Measurements from ENCODE around the gene SCN5A.
"Not testable (repeated sequence)": the region's sequence is repeated elsewhere in the genome, so short reads cannot be mapped to it uniquely, and the experiment has no call there.

Gene SCN5A

DNA sequence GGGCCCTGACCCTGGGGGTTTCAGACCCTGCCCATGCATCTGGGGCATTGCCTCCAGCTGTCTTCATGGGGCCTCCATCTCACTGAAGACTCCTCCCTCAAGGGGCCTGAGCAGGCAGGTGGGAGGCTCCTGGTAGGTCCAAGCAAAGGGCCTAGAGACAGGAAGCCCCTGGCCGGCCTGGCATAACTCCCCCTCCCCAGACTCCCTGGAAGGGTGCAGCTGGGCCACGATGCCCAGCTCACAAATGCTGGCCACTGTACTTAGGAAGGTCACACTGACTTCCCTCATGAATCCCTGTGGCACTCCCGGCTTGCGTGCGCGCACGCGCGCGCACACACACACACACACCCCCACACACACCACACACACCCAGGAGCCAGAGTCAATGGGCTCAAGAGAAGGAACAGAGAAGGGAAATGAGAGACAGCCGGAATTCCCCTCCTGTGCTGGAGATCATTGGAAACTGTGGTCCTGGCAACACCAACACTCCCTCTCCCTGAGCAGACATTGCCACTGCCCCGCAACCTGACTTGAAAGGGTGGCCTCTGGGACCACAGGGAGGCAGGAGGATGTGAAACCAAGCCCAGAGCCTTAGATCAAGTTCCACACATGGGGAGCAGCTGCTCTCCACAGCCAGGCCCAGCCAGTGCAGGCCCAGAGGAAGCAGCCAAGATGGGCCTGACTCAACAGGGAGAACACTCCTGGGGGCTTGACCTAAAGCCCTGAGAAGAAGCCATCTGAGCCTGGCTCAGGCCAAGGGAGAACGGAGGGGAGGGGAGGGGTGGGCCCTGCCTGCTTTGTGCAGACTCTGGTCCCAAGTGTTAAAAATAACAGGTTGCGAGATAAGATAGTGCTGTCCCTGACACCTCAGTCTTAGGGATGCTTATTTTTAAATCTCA, 69.7 kb downstream of the SCN5A start:
- peaks cover 14% of the 10 kb centered on the region for H3K4me1 ChIP-seq (ENCODE audit: insufficient read depth, low read length)
- H3K9ac ChIP-seq (ENCODE audit: low read depth, low read length) = no peak overlapping the region
- H3K9me3 ChIP-seq (ENCODE audit: control insufficient read depth, insufficient read depth, low read length) = no peaks in the 10 kb centered on the region
- no peaks in the 10 kb centered on the region for H3K36me3 ChIP-seq (ENCODE audit: insufficient read depth, low read length)

DNA sequence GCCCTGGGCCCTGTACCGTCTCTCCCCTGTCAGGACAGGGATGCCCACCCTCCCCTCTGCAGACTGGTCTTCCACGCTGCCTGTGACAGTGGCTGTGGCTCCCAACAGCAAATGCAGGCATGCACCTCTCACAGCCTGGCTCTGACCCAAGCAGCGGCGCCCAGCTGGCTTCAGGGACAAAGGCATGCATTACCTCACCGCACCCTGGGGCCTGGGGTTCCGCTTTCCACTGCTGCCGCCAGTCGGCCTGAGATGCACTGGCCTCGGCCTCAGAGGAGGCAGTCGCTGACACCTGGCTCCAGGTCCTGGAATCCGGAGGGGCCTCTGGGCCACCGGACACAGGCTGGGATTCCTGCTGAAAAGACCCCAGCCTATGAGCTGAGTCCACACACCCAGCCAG, 70.3 kb downstream of the SCN5A start:
- Histone ChIP-seq H3K9ac (ENCODE audit: low read depth, low read length) (no peak overlapping the region), H3K9me3 (ENCODE audit: control insufficient read depth, insufficient read depth, low read length) (no peaks in the 10 kb centered on the region), H3K36me3 (ENCODE audit: insufficient read depth, low read length) (no peaks in the 10 kb centered on the region), H3K4me1 (ENCODE audit: insufficient read depth, low read length) (peaks cover 14% of the 10 kb centered on the region)

DNA sequence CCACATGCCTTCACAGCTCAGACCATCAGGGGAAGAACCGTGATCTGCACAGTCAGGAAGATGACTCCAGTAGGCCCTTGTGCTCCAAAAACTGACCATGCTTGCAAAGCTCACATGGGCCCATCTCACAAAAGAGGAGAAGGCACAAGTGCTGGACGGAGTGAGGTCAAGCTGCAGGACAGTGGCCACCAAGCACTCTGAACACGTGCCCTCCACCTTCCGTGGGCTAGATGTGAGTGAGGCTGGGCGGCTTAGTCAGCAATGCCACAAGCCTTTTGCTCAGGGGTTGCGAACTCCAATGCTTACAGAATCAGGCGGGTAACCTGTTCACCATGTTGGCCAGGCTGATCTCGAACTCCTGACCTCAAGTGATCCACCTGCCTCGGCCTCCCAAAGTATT, 70.9 kb downstream of the SCN5A start:
- Histone ChIP-seq H3K9ac (ENCODE audit: low read depth, low read length) (no peak overlapping the region), H3K36me3 (ENCODE audit: insufficient read depth, low read length) (no peaks in the 10 kb centered on the region), H3K4me1 (ENCODE audit: insufficient read depth, low read length) (peaks cover 14% of the 10 kb centered on the region), H3K9me3 (ENCODE audit: control insufficient read depth, insufficient read depth, low read length) (no peaks in the 10 kb centered on the region)

DNA sequence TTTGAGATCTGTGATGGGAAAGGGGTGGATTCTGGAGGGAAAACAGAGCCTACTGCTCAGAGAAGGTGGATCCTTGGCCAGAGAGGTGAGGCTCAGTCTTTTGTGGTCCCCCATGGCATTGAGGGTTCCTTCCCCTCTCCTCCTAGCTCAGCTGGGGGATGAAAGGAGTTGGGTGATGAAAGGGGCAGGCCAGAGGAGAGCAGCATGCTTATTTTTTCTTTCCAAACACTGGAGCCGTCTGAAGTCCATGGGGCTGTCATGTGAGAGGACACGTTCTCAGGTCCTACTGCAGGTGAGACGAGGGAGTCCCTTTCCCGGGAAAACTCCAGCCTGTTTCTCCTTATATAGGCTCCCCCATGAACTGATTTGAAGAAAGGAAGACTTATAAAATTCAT, 71.4 kb downstream of the SCN5A start:
- H3K4me1 ChIP-seq (ENCODE audit: insufficient read depth, low read length) = peaks cover 14% of the 10 kb centered on the region

DNA sequence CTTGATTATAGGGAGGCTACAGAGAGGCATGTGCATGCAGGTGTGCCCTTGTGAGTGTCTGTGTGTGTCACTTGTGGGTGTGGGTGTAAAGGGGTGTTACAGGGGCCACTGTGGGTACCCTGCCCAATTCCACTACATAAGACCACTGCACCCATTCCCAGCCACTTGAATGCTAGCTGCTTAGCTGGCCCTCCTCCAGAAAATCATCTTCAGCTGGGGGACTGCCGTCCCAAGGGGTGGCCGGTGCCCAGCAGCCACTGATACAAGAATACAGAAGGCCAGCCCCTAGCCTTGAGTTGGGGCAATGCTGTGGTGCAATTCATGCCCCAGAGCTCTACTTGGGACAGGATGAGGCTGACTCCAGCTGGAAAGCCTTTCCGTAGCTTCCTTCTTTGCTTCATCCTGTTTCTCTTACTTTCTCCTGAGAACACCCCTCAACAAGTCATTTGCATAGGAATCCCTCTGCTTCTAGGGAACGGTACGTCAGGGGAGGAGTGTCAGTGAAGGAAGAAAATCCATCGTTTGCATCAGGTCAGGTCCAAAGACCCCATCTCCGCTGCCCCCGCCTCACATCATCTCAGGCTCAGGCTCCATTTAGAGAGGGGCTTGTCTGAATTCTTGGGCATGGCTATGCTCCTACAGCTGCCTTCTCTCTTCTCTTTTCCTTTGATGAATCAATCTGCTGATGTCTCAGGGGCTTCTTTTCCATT, 72.0 kb downstream of the SCN5A start:
- Histone ChIP-seq H3K4me1 (ENCODE audit: insufficient read depth, low read length) (peaks cover 14% of the 10 kb centered on the region), H3K9me3 (ENCODE audit: control insufficient read depth, insufficient read depth, low read length) (no peaks in the 10 kb centered on the region), H3K9ac (ENCODE audit: low read depth, low read length) (no peak overlapping the region), H3K36me3 (ENCODE audit: insufficient read depth, low read length) (no peaks in the 10 kb centered on the region)

More for the DNA sequence above, 71.4 kb downstream of the SCN5A start:
- Histone ChIP-seq H3K9ac (ENCODE audit: low read depth, low read length) (no peak overlapping the region), H3K36me3 (ENCODE audit: insufficient read depth, low read length) (no peaks in the 10 kb centered on the region), H3K9me3 (ENCODE audit: control insufficient read depth, insufficient read depth, low read length) (no peaks in the 10 kb centered on the region)

DNA sequence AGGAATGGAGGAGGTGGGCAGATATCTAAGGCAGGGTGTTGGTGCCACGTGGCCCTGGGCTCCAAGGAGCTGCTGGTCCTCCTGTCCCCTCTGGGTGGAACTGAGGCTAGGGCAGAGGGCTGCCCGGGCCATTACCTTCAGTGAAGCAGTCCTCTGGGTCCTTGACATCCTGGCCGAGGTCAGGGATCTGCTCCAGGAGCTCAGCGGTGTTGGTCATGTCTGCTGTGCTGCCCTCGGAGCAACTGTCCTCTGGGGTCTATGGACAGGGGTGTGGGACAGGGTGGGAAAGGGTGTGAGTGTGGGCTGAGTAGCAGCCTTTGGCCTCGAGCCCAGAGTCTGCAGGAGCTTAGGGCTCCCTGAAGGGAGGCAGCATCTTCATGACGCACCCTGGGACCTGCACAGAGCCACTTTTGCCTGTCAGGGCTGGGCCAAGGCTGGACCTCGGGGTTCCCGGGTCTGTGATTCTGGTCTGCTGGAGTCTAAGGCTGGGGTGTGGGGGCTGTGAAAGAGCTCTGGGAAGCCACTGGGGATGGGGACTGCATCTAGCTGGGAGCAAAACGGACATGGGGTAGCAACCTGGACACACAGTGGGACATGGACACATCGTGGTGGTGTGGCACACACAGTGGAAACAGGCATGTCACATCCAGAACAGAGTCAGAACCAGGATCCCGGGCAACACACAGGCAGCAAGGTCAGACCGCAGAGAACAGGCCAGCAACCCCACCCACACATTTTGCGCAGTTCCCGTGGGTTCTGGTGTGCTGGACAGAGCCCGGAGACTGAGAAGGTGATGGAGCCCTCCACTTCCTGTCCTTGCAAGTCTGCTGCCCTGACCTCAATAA, 72.7 kb downstream of the SCN5A start:
- Histone ChIP-seq H3K9me3 (ENCODE audit: control insufficient read depth, insufficient read depth, low read length) (no peaks in the 10 kb centered on the region), H3K9ac (ENCODE audit: low read depth, low read length) (no peak overlapping the region), H3K36me3 (ENCODE audit: insufficient read depth, low read length) (no peaks in the 10 kb centered on the region), H3K4me1 (ENCODE audit: insufficient read depth, low read length) (peaks cover 14% of the 10 kb centered on the region)

DNA sequence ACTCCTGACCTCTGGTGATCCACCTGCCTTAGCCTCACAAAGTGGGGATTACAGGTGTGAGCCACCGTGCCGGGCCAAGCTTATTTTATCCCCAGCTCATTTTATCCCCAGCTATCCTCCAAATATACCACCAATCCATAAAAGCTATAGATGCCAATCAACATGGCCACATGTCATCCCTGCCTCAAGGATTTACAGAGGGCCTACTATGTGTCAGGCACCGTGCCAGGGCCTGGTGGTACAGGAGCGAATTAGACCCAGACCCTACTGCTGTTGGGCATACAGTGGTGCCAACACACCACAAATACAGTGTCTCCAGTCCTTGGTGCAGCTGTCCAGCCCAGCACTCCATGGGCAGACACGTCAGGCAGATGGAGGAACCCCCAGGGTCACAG, 73.4 kb downstream of the SCN5A start:
- Histone ChIP-seq H3K9ac (ENCODE audit: low read depth, low read length) (no peak overlapping the region), H3K4me1 (ENCODE audit: insufficient read depth, low read length) (peaks cover 14% of the 10 kb centered on the region), H3K36me3 (ENCODE audit: insufficient read depth, low read length) (no peaks in the 10 kb centered on the region), H3K9me3 (ENCODE audit: control insufficient read depth, insufficient read depth, low read length) (no peaks in the 10 kb centered on the region)

DNA sequence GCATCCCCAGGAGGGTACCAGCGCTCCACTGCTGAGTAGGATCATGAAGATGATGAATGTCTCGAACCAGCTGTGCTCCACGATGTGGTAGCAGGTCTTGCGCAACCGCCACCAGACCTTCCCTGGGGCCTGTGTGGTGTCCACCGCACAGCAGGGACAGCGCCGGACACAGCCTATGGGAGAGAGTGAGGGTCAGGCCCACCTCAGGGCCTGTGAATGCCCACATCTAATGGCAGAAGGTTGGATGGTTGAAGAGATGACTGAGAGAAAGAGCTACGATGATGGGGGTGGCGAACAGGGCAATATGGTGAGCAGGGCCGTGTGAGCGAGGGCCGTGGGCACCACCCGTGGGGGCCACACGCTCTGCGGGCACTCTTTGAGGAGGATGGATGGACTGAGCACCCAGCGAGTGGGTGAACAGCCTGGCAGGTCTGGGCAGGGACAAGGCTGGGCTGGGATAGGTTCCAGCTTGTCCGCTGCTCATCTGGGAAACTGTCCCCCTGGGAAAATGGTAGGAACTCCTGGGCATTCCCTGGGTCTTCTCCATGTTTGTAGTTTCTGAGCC, 74.1 kb downstream of the SCN5A start:
- H3K9me3 ChIP-seq (ENCODE audit: control insufficient read depth, insufficient read depth, low read length) = no peaks in the 10 kb centered on the region
- no peaks in the 10 kb centered on the region for H3K36me3 ChIP-seq (ENCODE audit: insufficient read depth, low read length)
- H3K9ac ChIP-seq (ENCODE audit: low read depth, low read length) = no peak overlapping the region
- peaks cover 14% of the 10 kb centered on the region for H3K4me1 ChIP-seq (ENCODE audit: insufficient read depth, low read length)

DNA sequence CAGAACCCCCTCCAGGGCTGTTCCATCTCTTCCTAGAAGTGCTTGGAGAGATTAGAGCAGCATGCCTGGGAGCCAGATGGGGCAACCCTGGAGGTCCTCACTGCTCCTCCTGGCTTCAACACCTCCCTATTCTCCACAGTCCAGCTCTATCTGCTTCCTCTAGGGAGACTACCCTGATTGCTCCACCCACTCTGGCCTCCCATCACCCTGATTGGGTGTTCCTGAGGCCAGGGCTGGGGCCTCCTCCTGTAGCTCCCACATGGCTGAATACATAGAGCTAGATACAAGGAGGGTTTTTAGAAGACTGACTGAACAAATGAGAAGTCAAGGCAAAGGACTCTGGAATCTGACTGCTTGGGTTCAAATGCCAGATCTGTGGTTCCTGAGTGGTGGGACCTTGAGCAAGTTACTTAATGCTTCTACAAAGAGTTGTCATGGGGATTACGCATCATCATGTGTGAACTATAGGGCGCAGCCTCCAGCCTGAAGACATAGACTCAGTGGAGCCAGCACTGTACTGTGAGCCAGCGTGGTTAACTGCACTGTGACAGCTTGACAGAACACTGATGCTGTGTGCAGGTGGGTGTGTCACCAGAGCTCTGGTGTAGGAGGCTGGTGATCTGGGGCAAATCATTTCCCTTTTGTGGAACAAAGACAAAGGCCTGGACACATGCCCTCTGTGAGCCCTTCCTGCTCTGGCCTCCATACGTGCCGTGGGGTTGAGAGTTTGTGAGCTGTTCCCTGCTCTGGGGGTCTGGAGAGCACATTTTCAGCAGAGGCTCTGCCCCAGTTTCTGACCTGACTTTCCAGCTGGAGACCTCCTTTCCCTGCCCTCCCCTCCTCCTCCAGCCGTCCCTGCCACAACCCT, 74.8 kb downstream of the SCN5A start:
- H3K36me3 ChIP-seq (ENCODE audit: insufficient read depth, low read length) = no peaks in the 10 kb centered on the region
- H3K4me1 ChIP-seq (ENCODE audit: insufficient read depth, low read length) = peaks cover 13% of the 10 kb centered on the region
- H3K9ac ChIP-seq (ENCODE audit: low read depth, low read length) = no peak overlapping the region
- H3K9me3 ChIP-seq (ENCODE audit: control insufficient read depth, insufficient read depth, low read length) = no peaks in the 10 kb centered on the region

DNA sequence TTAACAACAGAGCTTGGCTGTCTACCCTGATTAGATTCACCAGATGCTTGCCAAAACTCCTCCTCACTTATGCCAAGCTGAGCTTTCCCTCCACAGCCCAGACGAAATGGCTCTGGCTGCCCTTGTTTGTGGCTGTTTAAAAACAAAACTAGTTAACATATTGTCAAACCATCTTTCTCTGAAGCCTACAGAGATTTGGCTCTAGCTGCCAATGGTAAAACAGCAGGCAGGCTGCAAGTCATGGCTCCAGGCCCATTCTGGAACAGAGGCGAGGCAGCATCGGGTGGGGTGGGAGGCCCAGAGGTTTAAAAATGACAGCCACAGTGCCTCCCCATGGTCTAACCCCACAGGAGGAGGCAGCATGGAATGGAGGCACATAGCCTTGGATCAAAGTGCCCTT, 75.9 kb downstream of the SCN5A start:
- Histone ChIP-seq H3K4me1 (ENCODE audit: insufficient read depth, low read length) (peaks cover 9% of the 10 kb centered on the region), H3K9ac (ENCODE audit: low read depth, low read length) (no peak overlapping the region), H3K9me3 (ENCODE audit: control insufficient read depth, insufficient read depth, low read length) (no peaks in the 10 kb centered on the region), H3K36me3 (ENCODE audit: insufficient read depth, low read length) (no peaks in the 10 kb centered on the region)

DNA sequence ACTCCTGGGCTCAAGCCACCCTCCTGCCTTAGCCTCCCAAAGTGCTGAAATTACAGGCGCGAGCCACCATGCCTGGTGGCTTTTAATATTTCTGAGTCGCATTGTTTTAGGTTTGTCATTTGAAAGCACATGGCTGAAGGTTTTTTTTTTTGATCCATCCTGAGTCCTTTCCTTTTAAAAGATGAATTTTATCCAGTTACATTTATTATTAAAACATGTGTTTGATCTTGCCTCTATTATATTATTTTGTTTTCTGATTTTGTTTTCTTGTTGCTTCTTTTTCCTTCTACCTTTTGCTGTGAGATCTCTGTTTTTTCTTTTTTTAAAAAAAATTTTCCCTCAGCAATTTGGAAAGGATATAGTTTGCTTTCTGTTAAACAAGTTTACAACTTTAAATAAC, 76.4 kb downstream of the SCN5A start:
- Histone ChIP-seq H3K9me3 (ENCODE audit: control insufficient read depth, insufficient read depth, low read length) (no peaks in the 10 kb centered on the region), H3K36me3 (ENCODE audit: insufficient read depth, low read length) (no peaks in the 10 kb centered on the region), H3K4me1 (ENCODE audit: insufficient read depth, low read length) (peaks cover 9% of the 10 kb centered on the region), H3K9ac (ENCODE audit: low read depth, low read length) (no peak overlapping the region)

DNA sequence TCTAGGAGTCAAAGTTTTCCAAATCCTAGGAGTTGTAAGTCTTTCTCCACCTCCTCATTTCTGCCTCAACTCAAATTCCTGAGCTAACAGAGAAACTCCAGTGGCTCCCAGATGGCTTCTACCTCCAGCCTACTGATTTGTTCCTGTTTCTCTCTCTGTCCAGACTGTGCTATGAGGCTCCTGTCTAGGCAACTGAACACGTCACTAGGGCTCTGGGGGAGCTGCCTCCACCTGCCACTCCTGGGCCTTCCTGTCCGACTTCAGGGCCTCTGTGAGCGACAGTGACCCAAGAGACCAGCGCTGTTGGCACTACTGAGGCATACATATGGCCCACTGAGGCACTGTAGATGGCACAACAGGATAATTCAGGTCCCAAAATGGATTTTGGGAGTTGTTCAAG, 82.0 kb downstream of the SCN5A start:
- H3K9ac ChIP-seq (ENCODE audit: low read depth, low read length) = no peak overlapping the region
- H3K4me1 ChIP-seq (ENCODE audit: insufficient read depth, low read length) = no peaks in the 10 kb centered on the region
- no peaks in the 10 kb centered on the region for H3K36me3 ChIP-seq (ENCODE audit: insufficient read depth, low read length)
- no peaks in the 10 kb centered on the region for H3K9me3 ChIP-seq (ENCODE audit: control insufficient read depth, insufficient read depth, low read length)

DNA sequence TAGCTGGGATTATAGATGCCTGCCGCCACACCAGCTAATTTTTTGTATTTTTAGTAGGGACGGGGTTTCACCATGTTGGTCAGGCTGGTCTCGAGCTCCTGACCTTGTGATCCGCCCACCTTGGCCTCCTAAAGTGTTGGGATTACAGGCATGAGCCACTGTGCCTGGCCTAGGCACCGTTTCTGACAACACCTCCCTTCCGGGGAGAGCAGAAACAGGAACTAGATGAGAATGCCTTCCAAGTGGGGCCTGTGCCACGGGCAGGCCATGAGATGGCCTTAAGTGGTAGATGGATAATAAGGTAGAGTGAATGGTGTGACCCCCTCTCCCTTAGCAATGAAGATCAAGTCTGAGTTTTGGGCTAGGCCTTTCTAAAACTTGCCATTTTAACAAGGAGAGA, 82.7 kb downstream of the SCN5A start:
- not testable (repeated sequence) for H3K9ac ChIP-seq (ENCODE audit: low read depth, low read length)

DNA sequence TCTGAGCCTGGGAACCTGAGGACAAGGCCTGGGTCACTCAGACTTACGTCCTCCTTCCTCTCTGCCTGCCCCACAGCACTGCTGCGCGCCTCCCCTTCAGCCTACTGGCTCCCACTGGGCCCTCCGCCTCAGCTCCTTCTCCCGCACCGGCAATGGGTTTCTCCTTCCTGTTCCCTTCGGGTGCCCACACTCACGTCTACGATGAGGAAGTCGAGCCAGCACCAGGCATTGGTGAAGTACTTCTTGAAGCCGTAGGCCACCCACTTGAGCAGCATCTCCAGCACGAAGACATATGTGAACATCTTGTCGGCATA, 83.3 kb downstream of the SCN5A start:
- no peaks in the 10 kb centered on the region for H3K9me3 ChIP-seq (ENCODE audit: control insufficient read depth, insufficient read depth, low read length)

More for the DNA sequence above, 82.7 kb downstream of the SCN5A start:
- H3K36me3 ChIP-seq (ENCODE audit: insufficient read depth, low read length); H3K9me3 ChIP-seq (ENCODE audit: control insufficient read depth, insufficient read depth, low read length); H3K4me1 ChIP-seq (ENCODE audit: insufficient read depth, low read length): not testable (repeated sequence)

More for the DNA sequence above, 83.3 kb downstream of the SCN5A start:
- Histone ChIP-seq H3K36me3 (ENCODE audit: insufficient read depth, low read length) (no peaks in the 10 kb centered on the region), H3K9ac (ENCODE audit: low read depth, low read length) (no peak overlapping the region), H3K4me1 (ENCODE audit: insufficient read depth, low read length) (no peaks in the 10 kb centered on the region)
